ENCODE data around the gene ZXDC. TPM values are rescaled to one million over a fixed set of nuclear protein-coding genes. Genes with fewer than 3 reads are reported as not detected.
A peak's percentile ranks its signal among the peaks of the same experiment; 100 is the strongest.

ZXDC gene
- total RNA-seq, 1 donor from 2014 or later: 26.6 TPM

- Mint-ChIP-seq H3K4me1 (ENCODE audit: low read depth) (peaks cover 25% of the 10 kb centered on the region), H3K4me3 (ENCODE audit: unreplicated experiment) (no peak overlapping the region), H3K27me3 (ENCODE audit: low read depth) (no peaks in the 10 kb centered on the region), H3K36me3 (ENCODE audit: low read depth) (no peaks in the 10 kb centered on the region), H3K9me3 (ENCODE audit: low read depth) (no peaks in the 10 kb centered on the region), H3K27ac (ENCODE audit: unreplicated experiment) (no peak overlapping the region)
- DNase-seq (ENCODE audit: low spot score): peak; percentile 59
- no peak for TF ChIP-seq CTCF (IDR thresholded peaks at IDR 0.05)
Observed at GRCh38 chr3:126478581-126479310, 3.1 kb upstream of the ZXDC start.

- no peak for DNase-seq (ENCODE audit: low spot score)
- no peaks in the 10 kb centered on the region for H3K9me3 Mint-ChIP-seq (ENCODE audit: low read depth)
- no peak overlapping the region for H3K27ac Mint-ChIP-seq (ENCODE audit: unreplicated experiment)
- H3K4me1 Mint-ChIP-seq (ENCODE audit: low read depth): peaks cover 41% of the 10 kb centered on the region
- peaks cover 3% of the 10 kb centered on the region for H3K36me3 Mint-ChIP-seq (ENCODE audit: low read depth)
- H3K27me3 Mint-ChIP-seq (ENCODE audit: low read depth): no peaks in the 10 kb centered on the region
- no peak for TF ChIP-seq CTCF (IDR thresholded peaks at IDR 0.05)
- H3K4me3 Mint-ChIP-seq (ENCODE audit: unreplicated experiment): peak overlapping the region; percentile 54
Observed at GRCh38 chr3:126477061-126477380, 1.3 kb upstream of the ZXDC start.

- peak; percentile 93 for DNase-seq (ENCODE audit: low spot score)
- no peak for TF ChIP-seq CTCF (IDR thresholded peaks at IDR 0.05)
- no peaks in the 10 kb centered on the region for H3K27me3 Mint-ChIP-seq (ENCODE audit: low read depth)
- H3K27ac Mint-ChIP-seq (ENCODE audit: unreplicated experiment): peak overlapping the region; percentile 80
- no peaks in the 10 kb centered on the region for H3K9me3 Mint-ChIP-seq (ENCODE audit: low read depth)
- H3K36me3 Mint-ChIP-seq (ENCODE audit: low read depth): peaks cover 3% of the 10 kb centered on the region
- H3K4me3 Mint-ChIP-seq (ENCODE audit: unreplicated experiment): peak overlapping the region; percentile 75
- peaks cover 40% of the 10 kb centered on the region for H3K4me1 Mint-ChIP-seq (ENCODE audit: low read depth)
Observed at GRCh38 chr3:126476166-126477060, 722 bp upstream of the ZXDC start.

GRCh38 chr3:126474498-126475412, 936 bp downstream of the ZXDC start:
- H3K9me3 Mint-ChIP-seq (ENCODE audit: low read depth): no peaks in the 10 kb centered on the region
- H3K36me3 Mint-ChIP-seq (ENCODE audit: low read depth): peaks cover 11% of the 10 kb centered on the region
- H3K27me3 Mint-ChIP-seq (ENCODE audit: low read depth): no peaks in the 10 kb centered on the region
- peak overlapping the region; percentile 85 for H3K4me3 Mint-ChIP-seq (ENCODE audit: unreplicated experiment)
- TF ChIP-seq CTCF (IDR thresholded peaks at IDR 0.05): no peak
- H3K4me1 Mint-ChIP-seq (ENCODE audit: low read depth): peaks cover 40% of the 10 kb centered on the region
- peak overlapping the region; percentile 63 for H3K27ac Mint-ChIP-seq (ENCODE audit: unreplicated experiment)
- peak; percentile 90 for DNase-seq (ENCODE audit: low spot score)

All from chondrocyte (in vitro differentiated cells).